GM23338 (cell line): ENCODE measurements around the gene ADAMTS13.

Experiments
- EZH2 ChIP-seq: fragments of 200-600 bp; sonication (generic); IDR thresholded peaks from one replicate; pipeline ENCODE4 v1.8.0; 2017; ENCODE audit warnings: antibody characterized with exemption, mild to moderate bottlenecking, low read depth; ENCODE audit not compliant: unreplicated experiment
- POLR2AphosphoS5 ChIP-seq: IDR thresholded peaks from 2 replicates; pipeline ENCODE4 v1.6.1; 2016; ENCODE audit warnings: antibody characterized with exemption, low read depth

- TF ChIP-seq POLR2AphosphoS5, result no peak
- no peak for TF ChIP-seq EZH2
Observed at GRCh38 chr9:133499892-133500270, 77.7 kb downstream of the ADAMTS13 start.
